Omental fat pad (tissue), 4 donors: ENCODE data around the gene IPO13. TPM values are rescaled to one million over a fixed set of nuclear protein-coding genes. Genes with fewer than 3 reads are reported as not detected.

ENCODE experiments used
- ATAC-seq: fragments of 150-250 bp; one replicate; pipeline ENCODE4 v1.9.1; 2016; ENCODE audit warnings: mild to moderate bottlenecking, moderate library complexity; ENCODE audit not compliant: low FRiP score
- DNase-seq: peaks from one replicate; pipeline ENCODE4 v3.0.0-alpha.2; 2019; ENCODE audit warnings: low spot score
- total RNA-seq, 4 donors: library from RNA; depleted of rRNA; stranded (reverse); fragments of >200 nt; gene quantifications; one replicate each; pipeline ENCODE4 v1.1.0, GENCODE V29; 2016
- TF ChIP-seq, protein P1 (sequence below), 3 donors: fragments of 450-650 bp; IDR thresholded peaks; one replicate each; pipeline ENCODE4 v1.5.1; 2016 to 2017; ENCODE audit warnings: antibody characterized with exemption in 3 of 3, mild to moderate bottlenecking in 3 of 3, moderate library complexity in 2 of 3

IPO13 gene
- total RNA-seq, 4 donors from 2014 or later: 18.7 to 23.2 (median 21.1) TPM

GRCh38 chr1:43986712-43987111 is 40.0 kb downstream of the IPO13 start:
- ATAC-seq: no peak
- TF ChIP-seq, protein P1, sequence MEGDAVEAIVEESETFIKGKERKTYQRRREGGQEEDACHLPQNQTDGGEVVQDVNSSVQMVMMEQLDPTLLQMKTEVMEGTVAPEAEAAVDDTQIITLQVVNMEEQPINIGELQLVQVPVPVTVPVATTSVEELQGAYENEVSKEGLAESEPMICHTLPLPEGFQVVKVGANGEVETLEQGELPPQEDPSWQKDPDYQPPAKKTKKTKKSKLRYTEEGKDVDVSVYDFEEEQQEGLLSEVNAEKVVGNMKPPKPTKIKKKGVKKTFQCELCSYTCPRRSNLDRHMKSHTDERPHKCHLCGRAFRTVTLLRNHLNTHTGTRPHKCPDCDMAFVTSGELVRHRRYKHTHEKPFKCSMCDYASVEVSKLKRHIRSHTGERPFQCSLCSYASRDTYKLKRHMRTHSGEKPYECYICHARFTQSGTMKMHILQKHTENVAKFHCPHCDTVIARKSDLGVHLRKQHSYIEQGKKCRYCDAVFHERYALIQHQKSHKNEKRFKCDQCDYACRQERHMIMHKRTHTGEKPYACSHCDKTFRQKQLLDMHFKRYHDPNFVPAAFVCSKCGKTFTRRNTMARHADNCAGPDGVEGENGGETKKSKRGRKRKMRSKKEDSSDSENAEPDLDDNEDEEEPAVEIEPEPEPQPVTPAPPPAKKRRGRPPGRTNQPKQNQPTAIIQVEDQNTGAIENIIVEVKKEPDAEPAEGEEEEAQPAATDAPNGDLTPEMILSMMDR (IDR thresholded peaks at IDR 0.05): no peak
- no peak for DNase-seq

- DNase-seq: no peak
- TF ChIP-seq, protein P1 (IDR thresholded peaks at IDR 0.05): no peak
These were observed 40.6 kb downstream of the IPO13 start for GRCh38 chr1:43987159-43987902.

DNA sequence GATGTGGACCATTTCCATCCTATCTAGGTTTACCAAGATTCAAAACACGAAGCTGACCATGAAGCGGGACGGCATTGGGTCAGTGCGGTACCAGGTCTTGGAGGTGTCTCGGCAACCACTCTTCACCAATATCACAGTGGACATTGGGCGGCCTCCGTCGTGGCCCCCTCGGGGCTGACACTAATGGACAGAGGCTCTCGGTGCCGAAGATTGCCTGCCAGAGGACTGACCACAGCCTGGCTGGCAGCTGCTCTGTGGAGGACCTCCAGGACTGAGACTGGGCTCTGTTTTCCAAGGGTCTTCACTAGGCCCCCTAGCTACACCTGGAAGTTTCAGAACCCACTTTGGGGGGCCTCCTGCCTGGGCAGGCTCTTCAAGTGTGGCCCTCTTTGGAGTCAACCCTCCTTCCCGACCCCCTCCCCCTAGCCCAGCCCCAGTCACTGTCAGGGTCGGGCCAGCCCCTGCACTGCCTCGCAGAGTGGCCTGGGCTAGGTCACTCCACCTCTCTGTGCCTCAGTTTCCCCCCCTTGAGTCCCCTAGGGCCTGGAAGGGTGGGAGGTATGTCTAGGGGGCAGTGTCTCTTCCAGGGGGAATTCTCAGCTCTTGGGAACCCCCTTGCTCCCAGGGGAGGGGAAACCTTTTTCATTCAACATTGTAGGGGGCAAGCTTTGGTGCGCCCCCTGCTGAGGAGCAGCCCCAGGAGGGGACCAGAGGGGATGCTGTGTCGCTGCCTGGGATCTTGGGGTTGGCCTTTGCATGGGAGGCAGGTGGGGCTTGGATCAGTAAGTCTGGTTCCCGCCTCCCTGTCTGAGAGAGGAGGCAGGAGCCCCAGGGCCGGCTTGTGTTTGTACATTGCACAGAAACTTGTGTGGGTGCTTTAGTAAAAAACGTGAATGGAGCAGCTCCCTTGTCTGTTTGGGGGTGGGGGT is 43.8 kb downstream of the IPO13 start:
- DNase-seq (no peak), ATAC-seq (no peak)
- TF ChIP-seq, protein P1 (IDR thresholded peaks at IDR 0.05): no peak

More at GRCh38 chr1:43987159-43987902, 40.6 kb downstream of the IPO13 start:
- ATAC-seq: no peak

DNA sequence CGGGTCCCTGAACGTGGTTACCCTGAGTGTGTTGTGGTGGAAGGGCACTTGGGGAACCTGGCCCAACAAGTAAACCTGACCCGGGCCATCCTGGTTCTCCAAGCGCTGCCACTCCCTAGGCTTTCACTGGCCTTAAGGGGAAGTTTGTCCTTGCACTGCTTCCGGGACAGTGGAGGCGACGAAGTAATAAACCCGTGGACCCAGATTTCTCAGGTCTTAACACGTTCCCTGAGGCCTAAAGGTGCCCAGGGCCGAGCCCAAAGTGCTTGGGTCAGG is 44.4 kb downstream of the IPO13 start:
- ATAC-seq: no peak
- DNase-seq: no peak
- TF ChIP-seq, protein P1 (IDR thresholded peaks at IDR 0.05): no peak

GRCh38 chr1:43991476-43992231 is 44.9 kb downstream of the IPO13 start, which contains the start of gene CCDC24:
TSS of gene CCDC24 (plus strand) at chr1:43991599. CDS start at chr1:43991879, 280 bp downstream.
- ATAC-seq (peak; percentile 83), DNase-seq (peak; percentile 76)
- TF ChIP-seq, protein P1 (IDR thresholded peaks at IDR 0.05): no peak

- DNase-seq (no peak), ATAC-seq (no peak)
- TF ChIP-seq, protein P1 (IDR thresholded peaks at IDR 0.05): no peak
These were observed 45.7 kb downstream of the IPO13 start for GRCh38 chr1:43992232-43992995.
